ENCODE results near the gene EMC9.

The EMC9 gene

DNA sequence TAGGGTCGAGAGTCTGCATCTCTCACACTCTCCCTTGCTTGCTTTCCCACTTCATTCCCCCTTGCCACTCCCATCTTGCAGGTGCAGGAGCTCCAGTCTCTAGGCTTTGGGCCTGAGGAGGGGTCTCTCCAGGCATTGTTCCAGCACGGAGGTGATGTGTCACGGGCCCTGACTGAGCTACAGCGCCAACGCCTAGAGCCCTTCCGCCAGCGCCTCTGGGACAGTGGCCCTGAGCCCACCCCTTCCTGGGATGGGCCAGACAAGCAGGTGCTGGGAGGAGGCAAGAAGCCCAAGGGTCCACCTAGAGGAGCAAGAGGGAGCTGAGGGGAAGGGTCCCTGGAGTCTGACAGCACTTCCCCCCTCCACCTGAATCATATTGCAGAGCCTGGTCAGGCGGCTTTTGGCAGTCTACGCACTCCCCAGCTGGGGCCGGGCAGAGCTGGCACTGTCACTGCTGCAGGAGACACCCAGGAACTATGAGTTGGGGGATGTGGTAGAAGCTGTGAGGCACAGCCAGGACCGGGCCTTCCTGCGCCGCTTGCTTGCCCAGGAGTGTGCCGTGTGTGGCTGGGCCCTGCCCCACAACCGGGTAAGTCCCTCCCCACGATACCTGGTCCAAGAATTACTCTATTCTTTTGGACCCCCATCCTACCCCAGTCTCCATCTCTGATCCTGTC lies 10.2 kb upstream of the EMC9 start:
- TF ChIP-seq EZH2phosphoT487 (IDR thresholded peaks at IDR 0.05; ENCODE audit: borderline replicate concordance, low read length), result no peak
- TF ChIP-seq, protein P1, sequence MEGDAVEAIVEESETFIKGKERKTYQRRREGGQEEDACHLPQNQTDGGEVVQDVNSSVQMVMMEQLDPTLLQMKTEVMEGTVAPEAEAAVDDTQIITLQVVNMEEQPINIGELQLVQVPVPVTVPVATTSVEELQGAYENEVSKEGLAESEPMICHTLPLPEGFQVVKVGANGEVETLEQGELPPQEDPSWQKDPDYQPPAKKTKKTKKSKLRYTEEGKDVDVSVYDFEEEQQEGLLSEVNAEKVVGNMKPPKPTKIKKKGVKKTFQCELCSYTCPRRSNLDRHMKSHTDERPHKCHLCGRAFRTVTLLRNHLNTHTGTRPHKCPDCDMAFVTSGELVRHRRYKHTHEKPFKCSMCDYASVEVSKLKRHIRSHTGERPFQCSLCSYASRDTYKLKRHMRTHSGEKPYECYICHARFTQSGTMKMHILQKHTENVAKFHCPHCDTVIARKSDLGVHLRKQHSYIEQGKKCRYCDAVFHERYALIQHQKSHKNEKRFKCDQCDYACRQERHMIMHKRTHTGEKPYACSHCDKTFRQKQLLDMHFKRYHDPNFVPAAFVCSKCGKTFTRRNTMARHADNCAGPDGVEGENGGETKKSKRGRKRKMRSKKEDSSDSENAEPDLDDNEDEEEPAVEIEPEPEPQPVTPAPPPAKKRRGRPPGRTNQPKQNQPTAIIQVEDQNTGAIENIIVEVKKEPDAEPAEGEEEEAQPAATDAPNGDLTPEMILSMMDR (IDR thresholded peaks at IDR 0.05; ENCODE audit: low read depth, low read length, poor library complexity, severe bottlenecking), result no peak
- no peak overlapping the region for H3K27ac ChIP-seq (ENCODE audit: low read depth, low read length)
- H3F3A ChIP-seq (ENCODE audit: control insufficient read depth, insufficient read depth), result 0 out of 2 replicates have a peak, but pooled peaks cover 3% of the 10 kb centered on the region
- peaks cover 22% of the 10 kb centered on the region for H3K79me2 ChIP-seq (ENCODE audit: control insufficient read depth, low read length)
- H4K20me1 ChIP-seq (ENCODE audit: control insufficient read depth, insufficient read depth, low read depth, low read length), result peaks cover 3% of the 10 kb centered on the region; the same call in 1 of the 2 replicates
- H3K27me3 ChIP-seq (ENCODE audit: control insufficient read depth, low read length), result no peaks in the 10 kb centered on the region
- peaks cover 60% of the 10 kb centered on the region for H3K36me3 ChIP-seq (ENCODE audit: control insufficient read depth, low read length)
- peaks cover 10% of the 10 kb centered on the region for H3K4me1 ChIP-seq (ENCODE audit: control insufficient read depth, low read length)
- no peaks in the 10 kb centered on the region for H3K9me2 ChIP-seq (replicated peaks; ENCODE audit: control insufficient read depth, low read length)
- no peaks in the 10 kb centered on the region for H3K9me3 ChIP-seq (ENCODE audit: control insufficient read depth, insufficient read depth, low read length)
- no peak overlapping the region for H3K4me3 ChIP-seq (ENCODE audit: low read length)
- H3K4me2 ChIP-seq (ENCODE audit: low read length), result no peak overlapping the region

DNA sequence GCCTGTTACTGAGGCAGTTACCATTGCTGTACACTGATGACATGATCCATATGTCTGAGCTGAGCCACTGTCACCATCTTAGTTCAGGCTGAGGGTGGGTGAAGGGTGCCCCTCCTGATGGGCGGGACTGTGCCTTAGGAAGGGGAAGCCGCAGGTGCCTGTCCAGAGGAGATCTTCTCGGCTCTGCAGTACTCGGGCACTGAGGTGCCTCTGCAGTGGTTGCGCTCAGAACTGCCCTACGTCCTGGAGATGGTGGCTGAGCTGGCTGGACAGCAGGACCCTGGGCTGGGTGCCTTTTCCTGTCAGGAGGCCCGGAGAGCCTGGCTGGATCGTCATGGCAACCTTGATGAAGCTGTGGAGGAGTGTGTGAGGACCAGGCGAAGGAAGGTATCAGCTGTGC lies 9.6 kb upstream of the EMC9 start:
- Histone ChIP-seq H3K9me2 (replicated peaks; ENCODE audit: control insufficient read depth, low read length) (no peaks in the 10 kb centered on the region), H3K79me2 (ENCODE audit: control insufficient read depth, low read length) (peaks cover 26% of the 10 kb centered on the region), H3F3A (ENCODE audit: control insufficient read depth, insufficient read depth) (0 out of 2 replicates have a peak, but pooled peaks cover 3% of the 10 kb centered on the region), H3K36me3 (ENCODE audit: control insufficient read depth, low read length) (peaks cover 60% of the 10 kb centered on the region), H3K27me3 (ENCODE audit: control insufficient read depth, low read length) (no peaks in the 10 kb centered on the region), H3K4me3 (ENCODE audit: low read length) (no peak overlapping the region), H4K20me1 (ENCODE audit: control insufficient read depth, insufficient read depth, low read depth, low read length) (peaks cover 3% of the 10 kb centered on the region; the same call in 1 of the 2 replicates), H3K27ac (ENCODE audit: low read depth, low read length) (no peak overlapping the region), H3K4me1 (ENCODE audit: control insufficient read depth, low read length) (peaks cover 10% of the 10 kb centered on the region), H3K9me3 (ENCODE audit: control insufficient read depth, insufficient read depth, low read length) (no peaks in the 10 kb centered on the region), H3K4me2 (ENCODE audit: low read length) (no peak overlapping the region)
- no peak for TF ChIP-seq EZH2phosphoT487 (IDR thresholded peaks at IDR 0.05; ENCODE audit: borderline replicate concordance, low read length)
- TF ChIP-seq, protein P1 (IDR thresholded peaks at IDR 0.05; ENCODE audit: low read depth, low read length, poor library complexity, severe bottlenecking), result no peak

DNA sequence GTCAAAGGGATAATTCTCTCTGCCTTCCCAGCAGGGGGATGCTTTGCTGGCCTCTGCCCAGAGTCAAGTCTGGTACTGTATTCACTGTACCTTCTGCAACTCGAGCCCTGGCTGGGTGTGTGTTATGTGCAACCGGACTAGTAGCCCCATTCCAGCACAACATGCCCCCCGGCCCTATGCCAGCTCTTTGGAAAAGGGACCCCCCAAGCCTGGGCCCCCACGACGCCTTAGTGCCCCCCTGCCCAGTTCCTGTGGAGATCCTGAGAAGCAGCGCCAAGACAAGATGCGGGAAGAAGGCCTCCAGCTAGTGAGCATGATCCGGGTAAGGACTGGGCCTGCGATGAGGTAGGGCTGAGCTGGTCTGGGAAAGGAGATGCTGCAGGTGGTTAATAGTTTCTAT lies 9.2 kb upstream of the EMC9 start:
- Histone ChIP-seq H3K79me2 (ENCODE audit: control insufficient read depth, low read length) (peaks cover 30% of the 10 kb centered on the region), H3K4me2 (ENCODE audit: low read length) (no peak overlapping the region), H3K9me2 (replicated peaks; ENCODE audit: control insufficient read depth, low read length) (no peaks in the 10 kb centered on the region), H3K4me1 (ENCODE audit: control insufficient read depth, low read length) (peaks cover 15% of the 10 kb centered on the region), H3K36me3 (ENCODE audit: control insufficient read depth, low read length) (peaks cover 56% of the 10 kb centered on the region), H3K9me3 (ENCODE audit: control insufficient read depth, insufficient read depth, low read length) (no peaks in the 10 kb centered on the region), H3K27me3 (ENCODE audit: control insufficient read depth, low read length) (no peaks in the 10 kb centered on the region), H3K4me3 (ENCODE audit: low read length) (no peak overlapping the region), H4K20me1 (ENCODE audit: control insufficient read depth, insufficient read depth, low read depth, low read length) (peaks cover 3% of the 10 kb centered on the region; the same call in 1 of the 2 replicates), H3F3A (ENCODE audit: control insufficient read depth, insufficient read depth) (0 out of 2 replicates have a peak, but pooled peaks cover 3% of the 10 kb centered on the region), H3K27ac (ENCODE audit: low read depth, low read length) (no peak overlapping the region)
- TF ChIP-seq, protein P1 (IDR thresholded peaks at IDR 0.05; ENCODE audit: low read depth, low read length, poor library complexity, severe bottlenecking), result no peak
- no peak for TF ChIP-seq EZH2phosphoT487 (IDR thresholded peaks at IDR 0.05; ENCODE audit: borderline replicate concordance, low read length)

All from DOHH2 (cell line).